Ascending aorta (tissue), 2 donors: Measurements from ENCODE around the gene EDEM3. TPM values are rescaled to one million over a fixed set of nuclear protein-coding genes. Genes with fewer than 3 reads are reported as not detected.

ENCODE experiments used
- DNase-seq, 2 donors: peaks; one replicate each; pipeline ENCODE4 v3.0.0-alpha.2; 2019; ENCODE audit warnings: low spot score in 2 of 2
- H3K27ac ChIP-seq, 2 donors: fragments of 200-600 bp; sonication (generic); one replicate each; pipeline ENCODE4 v1.5.1; 2016 to 2017; ENCODE audit warnings: mild to moderate bottlenecking in 1 of 2
- H3K27me3 ChIP-seq: fragments of 200-600 bp; sonication (generic); one replicate; pipeline ENCODE4 v1.5.1; 2017
- H3K36me3 ChIP-seq, 2 donors: fragments of 200-600 bp; sonication (generic); one replicate each; pipeline ENCODE4 v1.5.1; 2016
- H3K4me1 ChIP-seq, 2 donors: fragments of 200-600 bp; sonication (generic); one replicate each; pipeline ENCODE4 v1.5.1; 2016 to 2017; ENCODE audit warnings: mild to moderate bottlenecking in 1 of 2
- H3K4me3 ChIP-seq, 2 donors: fragments of 200-600 bp; sonication (generic); one replicate each; pipeline ENCODE4 v1.5.1; 2016 to 2017; ENCODE audit warnings: mild to moderate bottlenecking in 1 of 2
- H3K9me3 ChIP-seq, 2 donors: fragments of 200-600 bp; sonication (generic); one replicate each; pipeline ENCODE4 v1.5.1; 2016
- intact Hi-C: fragments of 100-400 bp; cut with DNase I; formaldehyde crosslinking; loops from one replicate; pipeline ENCODE4 v1.15.1; 2023
- total RNA-seq: library from RNA; depleted of rRNA; stranded (reverse); fragments of >200 nt; gene quantifications from one replicate; pipeline ENCODE4 v1.1.0, GENCODE V29; 2016
- TF ChIP-seq, protein P1 (sequence below), 3 experiments: fragments of 200-600 bp in 2 of 3; fragments of 450-650 bp in 1 of 3; sonication (generic) in 2 of 3; IDR thresholded peaks; one replicate each; pipeline ENCODE4 v1.5.1; 2016 to 2019; ENCODE audit warnings: antibody characterized with exemption in 3 of 3, mild to moderate bottlenecking in 1 of 3, moderate library complexity in 1 of 3

Gene EDEM3
- total RNA-seq, 1 donor from 2014 or later = 23.1 TPM

DNA sequence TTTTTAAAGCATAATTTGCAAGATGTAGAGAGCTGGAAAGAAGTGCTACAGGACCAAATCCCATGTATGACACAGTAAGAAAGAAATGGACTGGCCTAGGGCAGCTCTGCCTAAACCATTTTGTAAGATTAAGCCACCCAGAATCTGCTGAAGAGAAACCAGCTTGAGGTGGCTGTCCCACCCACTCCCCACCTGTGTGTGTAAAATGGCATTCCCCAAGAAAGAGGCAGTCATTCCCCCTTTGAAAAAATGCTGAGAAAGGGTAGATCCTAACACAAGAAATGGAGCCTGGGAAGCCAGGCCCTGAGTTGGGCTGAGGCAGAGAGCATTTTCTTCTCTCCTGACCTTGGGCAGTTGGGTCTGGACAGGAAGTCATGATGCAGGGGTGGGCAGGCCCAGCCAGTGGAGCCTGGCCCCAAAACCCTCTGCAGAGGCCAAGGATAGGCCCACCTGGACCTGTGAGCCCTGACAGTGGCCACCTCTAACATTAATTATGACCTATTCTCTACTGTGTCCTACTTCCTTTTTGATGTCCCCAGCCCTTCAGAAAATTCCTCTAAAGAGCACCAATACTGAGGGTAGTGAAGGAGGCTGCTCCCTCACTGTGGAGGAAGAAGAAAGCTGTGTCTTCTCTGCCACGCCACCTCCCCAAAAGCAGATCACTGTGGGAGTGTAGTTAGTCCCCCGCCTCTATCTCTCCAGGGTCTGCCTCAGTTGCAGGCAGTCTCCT, 94.0 kb downstream of the EDEM3 start:
- TF ChIP-seq, protein P1, sequence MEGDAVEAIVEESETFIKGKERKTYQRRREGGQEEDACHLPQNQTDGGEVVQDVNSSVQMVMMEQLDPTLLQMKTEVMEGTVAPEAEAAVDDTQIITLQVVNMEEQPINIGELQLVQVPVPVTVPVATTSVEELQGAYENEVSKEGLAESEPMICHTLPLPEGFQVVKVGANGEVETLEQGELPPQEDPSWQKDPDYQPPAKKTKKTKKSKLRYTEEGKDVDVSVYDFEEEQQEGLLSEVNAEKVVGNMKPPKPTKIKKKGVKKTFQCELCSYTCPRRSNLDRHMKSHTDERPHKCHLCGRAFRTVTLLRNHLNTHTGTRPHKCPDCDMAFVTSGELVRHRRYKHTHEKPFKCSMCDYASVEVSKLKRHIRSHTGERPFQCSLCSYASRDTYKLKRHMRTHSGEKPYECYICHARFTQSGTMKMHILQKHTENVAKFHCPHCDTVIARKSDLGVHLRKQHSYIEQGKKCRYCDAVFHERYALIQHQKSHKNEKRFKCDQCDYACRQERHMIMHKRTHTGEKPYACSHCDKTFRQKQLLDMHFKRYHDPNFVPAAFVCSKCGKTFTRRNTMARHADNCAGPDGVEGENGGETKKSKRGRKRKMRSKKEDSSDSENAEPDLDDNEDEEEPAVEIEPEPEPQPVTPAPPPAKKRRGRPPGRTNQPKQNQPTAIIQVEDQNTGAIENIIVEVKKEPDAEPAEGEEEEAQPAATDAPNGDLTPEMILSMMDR (IDR thresholded peaks at IDR 0.05) = no peak
- Histone ChIP-seq H3K36me3 (no peaks in the 10 kb centered on the region), H3K27ac (no peak overlapping the region), H3K9me3 (no peaks in the 10 kb centered on the region), H3K4me1 (peaks cover 0 to 8% of the 10 kb centered on the region in 2 donors), H3K4me3 (no peak overlapping the region), H3K27me3 (no peaks in the 10 kb centered on the region)
- DNase-seq = no peak
- intact Hi-C loops = loop anchor here (5.0 to 10.0 kb wide), 4 partner anchors 53 to 416 kb away; partner anchors contain the start of gene C1orf21

DNA sequence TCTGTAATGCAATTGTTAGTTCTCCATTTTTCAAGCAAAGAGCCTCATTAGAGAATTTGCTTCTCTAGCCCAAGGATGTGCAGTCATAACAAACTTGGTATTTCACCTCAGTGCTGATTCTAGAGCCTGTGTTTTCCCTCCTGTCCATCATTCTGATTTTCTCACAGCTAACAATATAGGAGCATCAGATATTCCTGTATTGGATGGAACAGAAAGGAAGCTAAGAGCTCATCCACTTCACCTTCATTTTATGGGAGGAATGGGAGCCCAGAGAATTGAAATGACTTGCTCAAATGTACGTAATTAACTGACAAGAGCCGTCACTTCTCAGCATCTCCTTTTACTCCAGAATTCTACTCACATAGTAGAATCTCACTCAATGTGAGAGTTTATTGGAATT, 96.6 kb downstream of the EDEM3 start:
- Histone ChIP-seq H3K36me3 (no peaks in the 10 kb centered on the region), H3K9me3 (no peaks in the 10 kb centered on the region), H3K27me3 (no peaks in the 10 kb centered on the region), H3K4me3 (no peak overlapping the region), H3K27ac (no peak overlapping the region), H3K4me1 (no peaks in the 10 kb centered on the region)
- DNase-seq = no peak
- TF ChIP-seq, protein P1 (IDR thresholded peaks at IDR 0.05) = no peak
- intact Hi-C loops = no loop called here

DNA sequence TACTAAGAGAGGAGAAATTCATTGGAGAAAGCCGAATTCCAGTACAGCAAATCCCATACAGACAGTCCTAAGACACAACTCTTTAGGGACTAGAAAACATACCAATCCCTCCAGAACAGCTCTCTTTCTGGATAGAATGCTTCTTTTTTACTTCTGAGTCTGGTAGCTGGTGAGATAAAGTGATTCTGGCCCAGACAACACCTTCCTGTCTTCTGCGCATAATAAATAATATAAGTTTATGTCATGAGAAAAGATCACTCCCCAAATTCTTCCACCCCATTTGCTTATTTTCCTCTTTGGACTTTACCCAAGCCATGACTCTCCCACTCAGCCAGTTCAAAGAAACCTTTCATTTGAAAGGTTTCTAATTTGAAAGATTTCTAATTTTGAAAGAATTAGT, 98.4 kb downstream of the EDEM3 start:
- Histone ChIP-seq H3K4me3 (no peak overlapping the region), H3K4me1 (no peaks in the 10 kb centered on the region), H3K9me3 (no peaks in the 10 kb centered on the region), H3K36me3 (no peaks in the 10 kb centered on the region), H3K27ac (no peak overlapping the region), H3K27me3 (no peaks in the 10 kb centered on the region)
- intact Hi-C loops = no loop called here
- no peak for DNase-seq
- TF ChIP-seq, protein P1 (IDR thresholded peaks at IDR 0.05) = no peak

DNA sequence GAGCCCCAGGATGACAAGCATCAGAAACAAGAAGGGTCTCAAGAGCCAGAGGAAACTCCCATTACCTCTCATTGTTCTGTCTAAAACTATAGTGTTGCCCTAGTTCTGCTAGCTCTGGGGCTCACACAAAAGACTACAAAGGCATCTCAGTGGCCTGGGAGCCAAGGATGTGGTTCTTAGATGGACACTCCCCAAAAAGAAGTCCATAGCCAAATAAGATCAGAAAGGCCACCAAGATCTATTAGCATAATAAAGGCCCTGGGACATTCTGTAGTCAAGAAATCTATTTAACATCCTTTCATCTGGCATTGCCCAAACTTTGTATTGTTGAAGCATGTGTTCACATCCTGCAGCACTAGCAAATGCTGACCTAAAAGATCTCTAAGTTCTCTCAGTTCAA, 99.5 kb downstream of the EDEM3 start:
- peaks cover 0 to under 1% of the 10 kb centered on the region in 2 donors for H3K4me1 ChIP-seq
- no peaks in the 10 kb centered on the region for H3K36me3 ChIP-seq
- intact Hi-C loops = no loop called here

DNA sequence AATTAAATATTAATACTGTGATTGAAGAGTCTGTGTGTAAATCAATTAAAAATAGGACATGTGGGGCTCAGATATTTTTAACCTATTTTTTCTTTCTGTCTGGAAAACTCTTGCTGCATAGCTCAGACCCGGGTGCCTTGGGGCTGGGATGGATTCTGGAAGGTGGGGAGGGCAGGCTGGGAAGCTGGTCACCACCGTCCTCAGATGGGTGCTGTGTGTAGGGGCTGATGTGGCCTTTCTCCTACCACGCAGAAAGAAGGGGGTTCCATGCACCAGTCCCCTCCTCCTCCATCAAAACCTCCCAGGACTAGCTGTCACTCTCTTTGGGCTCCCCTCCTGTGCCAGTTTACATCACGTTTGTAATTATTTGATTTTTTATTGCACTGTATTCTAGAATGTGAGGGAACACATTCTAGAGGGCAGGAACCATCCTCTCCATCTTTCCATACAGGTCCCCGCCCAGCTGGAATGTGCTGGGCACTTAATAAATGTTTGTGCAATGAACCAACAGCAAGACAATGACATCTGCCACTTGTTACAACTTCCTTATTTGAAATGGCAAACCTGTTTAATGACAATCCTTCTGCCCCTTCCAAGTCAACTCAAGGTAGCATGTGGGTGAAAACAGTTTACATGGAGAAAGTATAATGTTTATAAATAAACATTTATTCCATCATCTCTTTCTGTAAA, 104.3 kb downstream of the EDEM3 start:
- H3K27ac ChIP-seq = peak overlapping the region in 1 of 2 donors; percentile 81

More for the DNA sequence above, 99.5 kb downstream of the EDEM3 start:
- TF ChIP-seq, protein P1 (IDR thresholded peaks at IDR 0.05) = no peak
- H3K27me3 ChIP-seq = no peaks in the 10 kb centered on the region
- DNase-seq = no peak
- no peak overlapping the region for H3K4me3 ChIP-seq
- H3K27ac ChIP-seq = no peak overlapping the region
- H3K9me3 ChIP-seq = no peaks in the 10 kb centered on the region

More for the DNA sequence above, 104.3 kb downstream of the EDEM3 start:
- no peak for DNase-seq
- Histone ChIP-seq H3K9me3 (no peaks in the 10 kb centered on the region), H3K4me3 (no peak overlapping the region), H3K4me1 (peaks cover 7 to 36% of the 10 kb centered on the region in 2 donors), H3K27me3 (no peaks in the 10 kb centered on the region), H3K36me3 (no peaks in the 10 kb centered on the region)
- TF ChIP-seq, protein P1 (IDR thresholded peaks at IDR 0.05) = no peak
- intact Hi-C loops = no loop called here
